Activated CD8-positive, alpha-beta T cell treated with anti-CD3 and anti-CD28 coated beads for 36 hours (primary cell): Measurements from ENCODE around the gene TMEM207. TPM values are rescaled to one million over a fixed set of nuclear protein-coding genes. Genes with fewer than 3 reads are reported as not detected.

Experiments
- ATAC-seq: fragments of 200-7000 bp; cut with Tn5 transposase; one replicate; pipeline ENCODE4 v1.10.0; 2021; ENCODE audit warnings: mild to moderate bottlenecking, moderate library complexity
- CTCF ChIA-PET: fragments of 350-600 bp; sonication (Branson Sonifier 250); formaldehyde crosslinking; loops from one replicate; lab custom pipeline; 2021; ENCODE audit warnings: antibody characterized with exemption; lab: Charles Lee
- POLR2A ChIA-PET: fragments of 350-600 bp; sonication (Branson Sonifier 250); formaldehyde crosslinking; loops from one replicate; lab custom pipeline; 2021; ENCODE audit warnings: antibody characterized with exemption; lab: Charles Lee
- DNase-seq: peaks from one replicate; pipeline ENCODE4 v3.0.0-alpha.2; 2020
- H3K27ac Mint-ChIP-seq: one replicate; pipeline ENCODE4 v1.8.0; 2021; ENCODE audit warnings: mild to moderate bottlenecking, mixed read lengths
- H3K27me3 Mint-ChIP-seq: one replicate; pipeline ENCODE4 v1.8.0; 2021; ENCODE audit warnings: mixed read lengths
- H3K36me3 Mint-ChIP-seq: one replicate; pipeline ENCODE4 v1.8.0; 2021; ENCODE audit warnings: low read depth, mixed read lengths
- H3K4me1 Mint-ChIP-seq: one replicate; pipeline ENCODE4 v1.8.0; 2021; ENCODE audit warnings: low read depth, mixed read lengths
- H3K4me3 Mint-ChIP-seq: one replicate; pipeline ENCODE4 v1.8.0; 2021; ENCODE audit warnings: mild to moderate bottlenecking, moderate library complexity, mixed read lengths
- H3K9me3 Mint-ChIP-seq: one replicate; pipeline ENCODE4 v1.8.0; 2021; ENCODE audit warnings: mixed read lengths
- CTCF ChIP-seq: fragments of 200-600 bp; IDR thresholded peaks from one replicate; pipeline ENCODE4 v1.8.0; 2022; ENCODE audit warnings: antibody characterized with exemption, mild to moderate bottlenecking
- intact Hi-C: fragments of 100-400 bp; cut with micrococcal nuclease; formaldehyde crosslinking; loops from one replicate; pipeline ENCODE4 v1.10.0; 2022
- total RNA-seq, 2 experiments: library from RNA; stranded (reverse); gene quantifications; one replicate each; pipeline ENCODE4 v1.2.3, GENCODE V29; 2021

Gene TMEM207
- total RNA-seq, 2 experiments from 2014 or later: not detected

- Mint-ChIP-seq H3K4me3 (no peak overlapping the region), H3K9me3 (no peaks in the 10 kb centered on the region), H3K36me3 (no peaks in the 10 kb centered on the region), H3K27ac (no peak overlapping the region), H3K4me1 (peaks cover 19% of the 10 kb centered on the region), H3K27me3 (peaks cover 38% of the 10 kb centered on the region)
- no peak for TF ChIP-seq CTCF
- no peak for ATAC-seq
- POLR2A ChIA-PET: no interaction called here
- CTCF ChIA-PET: interaction anchor here (1.2 to 2.5 kb wide), 2 partner anchors 9 to 18 kb away, joined by 3 to 9 read pairs; partner anchors contain the start of gene IL1RAP
- DNase-seq: no peak
- intact Hi-C loops: no loop called here
These were observed 46.1 kb upstream of the TMEM207 start for GRCh38 chr3:190495796-190496195.

DNA sequence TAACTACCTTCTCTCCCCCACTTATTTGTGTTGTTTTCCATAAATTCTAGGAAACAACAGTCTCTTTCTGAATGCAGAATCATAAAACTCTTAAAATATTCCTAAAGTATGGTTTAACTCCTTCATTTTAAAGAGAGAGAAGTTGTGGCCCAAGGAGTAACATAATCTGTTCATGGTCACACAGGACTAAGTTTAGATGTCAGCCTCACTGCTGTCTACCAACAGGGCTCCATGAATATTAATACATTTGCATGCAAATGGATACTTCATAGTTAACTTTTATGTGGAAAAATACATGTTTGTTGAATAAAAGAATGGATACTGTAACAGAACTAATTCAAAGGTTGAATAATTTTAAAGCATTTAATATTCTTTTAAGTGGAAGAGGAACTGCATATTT is 45.7 kb upstream of the TMEM207 start:
- H3K27me3 Mint-ChIP-seq: peaks cover 38% of the 10 kb centered on the region
- H3K4me1 Mint-ChIP-seq: peaks cover 19% of the 10 kb centered on the region
- H3K4me3 Mint-ChIP-seq: no peak overlapping the region
- H3K9me3 Mint-ChIP-seq: no peaks in the 10 kb centered on the region
- H3K36me3 Mint-ChIP-seq: no peaks in the 10 kb centered on the region
- DNase-seq (no peak), ATAC-seq (no peak)
- CTCF ChIA-PET: interaction anchor here (1.2 to 2.5 kb wide), 2 partner anchors 9 to 18 kb away, joined by 3 to 9 read pairs; partner anchors contain the start of gene IL1RAP
- TF ChIP-seq CTCF: no peak
- no peak overlapping the region for H3K27ac Mint-ChIP-seq
- POLR2A ChIA-PET: no interaction called here
- intact Hi-C loops: no loop called here

DNA sequence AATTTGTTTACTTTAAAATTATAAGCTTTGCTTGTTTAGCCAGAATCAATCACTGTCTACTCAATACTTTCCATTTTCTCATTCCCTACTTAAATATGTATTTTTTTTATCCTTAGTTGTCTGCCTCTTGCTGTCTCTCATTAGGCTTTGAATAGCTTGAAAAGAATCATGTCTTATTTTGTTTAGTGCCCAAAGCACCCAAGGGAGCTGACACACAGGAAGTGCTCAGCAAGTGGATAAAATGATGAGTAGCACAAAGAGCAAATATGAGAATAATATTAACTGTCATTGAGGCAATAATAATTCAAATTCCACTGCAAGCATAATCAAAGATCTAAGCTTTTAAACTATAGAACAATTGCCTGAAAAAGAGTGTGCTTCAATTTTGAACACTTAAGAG is 45.2 kb upstream of the TMEM207 start:
- Mint-ChIP-seq H3K27ac (no peak overlapping the region), H3K36me3 (no peaks in the 10 kb centered on the region), H3K4me1 (peaks cover 19% of the 10 kb centered on the region), H3K4me3 (no peak overlapping the region), H3K9me3 (no peaks in the 10 kb centered on the region), H3K27me3 (peaks cover 40% of the 10 kb centered on the region)
- DNase-seq: no peak
- ChIA-PET POLR2A (no interaction called here), CTCF (interaction anchor here (1.2 to 2.5 kb wide), 2 partner anchors 9 to 19 kb away, joined by 3 to 9 read pairs; partner anchors contain the start of gene IL1RAP)
- ATAC-seq: no peak
- intact Hi-C loops: no loop called here
- no peak for TF ChIP-seq CTCF

GRCh38 chr3:190492966-190493365 is 43.3 kb upstream of the TMEM207 start:
- DNase-seq (no peak), ATAC-seq (no peak)
- TF ChIP-seq CTCF: no peak
- H3K36me3 Mint-ChIP-seq: no peaks in the 10 kb centered on the region
- ChIA-PET CTCF (no interaction called here), POLR2A (interaction anchor here (1.0 kb wide), 1 partner anchor 20 kb away, joined by 3 read pairs; no protein-coding TSS in a partner anchor)
- peaks cover 51% of the 10 kb centered on the region for H3K27me3 Mint-ChIP-seq
- H3K4me1 Mint-ChIP-seq: peaks cover 23% of the 10 kb centered on the region
- H3K9me3 Mint-ChIP-seq: no peaks in the 10 kb centered on the region
- intact Hi-C loops: no loop called here
- H3K27ac Mint-ChIP-seq: no peak overlapping the region
- no peak overlapping the region for H3K4me3 Mint-ChIP-seq

DNA sequence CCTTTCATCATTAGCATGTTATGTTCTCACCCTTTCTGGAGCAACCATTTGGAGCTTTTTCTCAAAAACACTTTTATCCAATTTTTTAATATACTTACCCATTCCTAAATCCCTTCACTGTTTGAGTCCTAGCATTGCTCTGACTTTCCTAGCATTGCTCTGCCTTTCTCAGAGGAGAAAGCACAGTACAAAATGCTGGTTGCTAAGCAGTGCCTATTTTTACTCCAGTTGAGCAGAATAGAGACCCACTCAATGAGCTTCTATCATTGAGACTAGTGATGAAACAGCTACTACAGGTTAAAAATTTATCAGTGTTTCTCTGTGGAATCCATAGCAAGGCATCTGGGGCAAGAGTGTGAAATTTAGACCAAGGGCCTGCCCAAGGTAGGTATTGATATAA is 42.4 kb upstream of the TMEM207 start:
- Mint-ChIP-seq H3K36me3 (no peaks in the 10 kb centered on the region), H3K27ac (no peak overlapping the region), H3K4me3 (no peak overlapping the region), H3K4me1 (peaks cover 23% of the 10 kb centered on the region), H3K27me3 (peaks cover 51% of the 10 kb centered on the region), H3K9me3 (no peaks in the 10 kb centered on the region)
- no peak for TF ChIP-seq CTCF
- no peak for DNase-seq
- ChIA-PET POLR2A (interaction anchor here (0.7 kb wide), 1 partner anchor 85 kb away, joined by 3 read pairs; no protein-coding TSS in a partner anchor), CTCF (interaction anchor here (1.2 to 1.4 kb wide), 4 partner anchors 12 to 170 kb away, joined by 3 to 5 read pairs (median 4); partner anchors contain the start of genes CLDN1 and IL1RAP)
- no peak for ATAC-seq
- intact Hi-C loops: no loop called here
